Spleen (tissue), 7 donors: ENCODE results near the gene RHOBTB3.

ENCODE experiments used
- POLR2A ChIP-seq, 3 donors: fragments of 450-650 bp; IDR thresholded peaks; one replicate each; pipeline ENCODE4 v1.5.1; 2017; ENCODE audit warnings: antibody characterized with exemption in 3 of 3, mild to moderate bottlenecking in 1 of 3
- POLR2AphosphoS5 ChIP-seq, 3 donors: sonication (generic); formaldehyde crosslinking; IDR thresholded peaks; one replicate each; pipeline ENCODE4 v1.5.1; 2017; ENCODE audit warnings: antibody characterized with exemption in 3 of 3
- TF ChIP-seq, protein P1 (sequence below), 11 experiments: fragments of 200-600 bp in 7 of 11; fragments of 450-650 bp in 4 of 11; sonication (generic) in 4 of 11; IDR thresholded peaks in 8 of 11; conservative IDR thresholded peaks in 3 of 11; 1 replicate in 7 of 11; 2 replicates in 4 of 11; pipeline versions ENCODE4 v1.4.0 to v1.8.0; 2016 to 2021; ENCODE audit warnings: antibody characterized with exemption in 11 of 11, inconsistent platforms in 4 of 11, mild to moderate bottlenecking in 1 of 11
- donor health status: DM: no; HTN: no; CAD: no; lungs with moderate emphysema.
- donor health status: DM: no; HTN: no; CAD: no.
- donor health status: DM: no; HTN: no; CAD: no.

DNA sequence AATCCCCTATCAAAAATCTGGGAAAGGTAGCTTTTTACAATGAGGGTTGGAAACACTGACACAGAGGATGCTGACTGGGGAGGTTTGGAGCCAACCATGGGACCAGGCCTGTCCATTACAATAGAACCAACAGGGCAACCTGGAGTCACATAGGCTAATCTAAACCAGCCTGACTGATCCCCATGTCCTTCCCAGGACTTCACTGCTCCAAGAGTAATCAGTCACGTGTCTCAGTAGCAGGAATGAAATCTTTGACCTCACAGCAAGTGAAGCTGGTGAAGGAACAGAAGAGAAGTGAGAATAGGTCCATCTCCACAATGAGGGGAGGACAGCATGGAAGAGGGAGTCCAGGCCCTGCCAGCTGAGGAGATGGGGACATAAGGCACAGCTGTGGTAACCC, 107.4 kb downstream of the RHOBTB3 start:
- TF ChIP-seq, protein P1, sequence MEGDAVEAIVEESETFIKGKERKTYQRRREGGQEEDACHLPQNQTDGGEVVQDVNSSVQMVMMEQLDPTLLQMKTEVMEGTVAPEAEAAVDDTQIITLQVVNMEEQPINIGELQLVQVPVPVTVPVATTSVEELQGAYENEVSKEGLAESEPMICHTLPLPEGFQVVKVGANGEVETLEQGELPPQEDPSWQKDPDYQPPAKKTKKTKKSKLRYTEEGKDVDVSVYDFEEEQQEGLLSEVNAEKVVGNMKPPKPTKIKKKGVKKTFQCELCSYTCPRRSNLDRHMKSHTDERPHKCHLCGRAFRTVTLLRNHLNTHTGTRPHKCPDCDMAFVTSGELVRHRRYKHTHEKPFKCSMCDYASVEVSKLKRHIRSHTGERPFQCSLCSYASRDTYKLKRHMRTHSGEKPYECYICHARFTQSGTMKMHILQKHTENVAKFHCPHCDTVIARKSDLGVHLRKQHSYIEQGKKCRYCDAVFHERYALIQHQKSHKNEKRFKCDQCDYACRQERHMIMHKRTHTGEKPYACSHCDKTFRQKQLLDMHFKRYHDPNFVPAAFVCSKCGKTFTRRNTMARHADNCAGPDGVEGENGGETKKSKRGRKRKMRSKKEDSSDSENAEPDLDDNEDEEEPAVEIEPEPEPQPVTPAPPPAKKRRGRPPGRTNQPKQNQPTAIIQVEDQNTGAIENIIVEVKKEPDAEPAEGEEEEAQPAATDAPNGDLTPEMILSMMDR (IDR thresholded peaks at IDR 0.05 in 8 of 11, conservative IDR thresholded peaks at IDR 0.05 in 3 of 11), result no peak
- TF ChIP-seq POLR2A (IDR thresholded peaks at IDR 0.05) (no peak), POLR2AphosphoS5 (IDR thresholded peaks at IDR 0.05) (no peak)
